Psoas muscle (tissue), 8 donors: ENCODE data around the gene DNM3. TPM values are rescaled to one million over a fixed set of nuclear protein-coding genes. Genes with fewer than 3 reads are reported as not detected.

Experiments
- ATAC-seq, 4 donors: fragments of 200-7000 bp; cut with Tn5 transposase; one replicate each; pipeline ENCODE4 v1.9.1; 2020; ENCODE audit warnings: moderate library complexity in 3 of 4, mild to moderate bottlenecking in 2 of 4
- DNase-seq, 2 donors: peaks; one replicate each; pipeline ENCODE4 v3.0.0-alpha.2; 2020
- H3K27ac ChIP-seq: fragments of 200-600 bp; one replicate; pipeline ENCODE4 v1.8.0; 2022
- H3K27me3 ChIP-seq, 3 donors: fragments of 200-600 bp in 1 of 3; one replicate each; pipeline versions ENCODE4 v1.6.1 to v1.8.0; 2013 to 2022; ENCODE audit warnings: low read length in 2 of 3, mild to moderate bottlenecking in 2 of 3, moderate library complexity in 1 of 3; ENCODE audit not compliant: insufficient read depth in 3 of 3
- H3K36me3 ChIP-seq, 2 donors: fragments of 200-600 bp in 1 of 2; one replicate each; pipeline versions ENCODE4 v1.6.1 to v1.8.0; 2013 to 2022; ENCODE audit warnings: low read depth in 1 of 2, mild to moderate bottlenecking in 1 of 2, moderate library complexity in 1 of 2; ENCODE audit not compliant: insufficient read depth in 1 of 2
- H3K4me1 ChIP-seq: fragments of 200-600 bp; one replicate; pipeline ENCODE4 v1.8.0; 2022
- H3K4me3 ChIP-seq: fragments of 200-600 bp; one replicate; pipeline ENCODE4 v1.8.0; 2022; ENCODE audit warnings: mild to moderate bottlenecking
- H3K9me3 ChIP-seq: fragments of 200-600 bp; one replicate; pipeline ENCODE4 v1.8.0; 2022
- CTCF ChIP-seq: fragments of 200-600 bp; IDR thresholded peaks from one replicate; pipeline ENCODE4 v1.8.0; 2022; ENCODE audit warnings: antibody characterized with exemption
- WGBS, 3 donors: extraction: QIAGEN DNeasy Blood & Tissue Kit; methylation state at CpG; one replicate each; pipeline versions ENCODE4 v1.1.6 to v1.1.7; 2013; 5-methylcytosine and 5-hydroxymethylcytosine counted together
- intact Hi-C, 2 donors: fragments of 100-400 bp; cut with DNase I; formaldehyde crosslinking; loops; one replicate each; pipeline versions ENCODE4 v1.11.0 to v1.14.2; 2022
- polyA plus RNA-seq, 3 donors: library from polyadenylated mRNA; stranded (reverse); fragments of 200-250 nt; gene quantifications; one replicate each; pipeline ENCODE4 v1.2.3, GENCODE V29; 2013
- total RNA-seq, 4 donors: library from RNA; stranded (reverse); fragmentation: NEBNext Ultra II Directional in 2 of 4; extraction: Animal tissue kit (Norgen Biotek cat#: 25700) in 2 of 4; gene quantifications; one replicate each; pipeline versions ENCODE4 v1.2.1 to v1.2.4, GENCODE V29; 2021 to 2023
- donor health status: healthy with polysubstance abuse.
- donor health status: DM: no; HTN: no; CAD: no; lungs with moderate emphysema.
- donor health status: Bipolar disorder and iron deficiency.
- donor health status: healthy.
- donor health status: DM: yes; HTN: yes; CAD: no.
- donor health status: DM: no; HTN: no; CAD: no.
- donor health status: DM: no; HTN: no; CAD: no.
- donor health status: DM: yes; HTN: yes; CAD: no.

The DNM3 gene
- total and polyA plus RNA-seq, 7 donors = 0.31 to 1.0 (median 0.77) TPM

- Histone ChIP-seq H3K36me3 (no peaks in the 10 kb centered on the region), H3K4me1 (no peaks in the 10 kb centered on the region), H3K27ac (no peak overlapping the region), H3K27me3 (no peaks in the 10 kb centered on the region), H3K4me3 (no peak overlapping the region), H3K9me3 (no peaks in the 10 kb centered on the region)
- intact Hi-C loops = no loop called here
- TF ChIP-seq CTCF = no peak
- no peak for ATAC-seq
- no peak for DNase-seq
Measured at GRCh38 chr1:171973421-171973820, 132.1 kb downstream of the DNM3 start.

- TF ChIP-seq CTCF = no peak
- intact Hi-C loops = loop anchor here in 1 of 2 donors (5.0 kb wide), 1 partner anchor 334 kb away; no protein-coding TSS in a partner anchor
- Histone ChIP-seq H3K36me3 (no peaks in the 10 kb centered on the region), H3K4me1 (peaks cover 6% of the 10 kb centered on the region), H3K27ac (no peak overlapping the region), H3K4me3 (no peak overlapping the region), H3K27me3 (no peaks in the 10 kb centered on the region), H3K9me3 (no peaks in the 10 kb centered on the region)
- no peak for ATAC-seq
- no peak for DNase-seq
Measured at GRCh38 chr1:171981303-171981702, 140.0 kb downstream of the DNM3 start.

GRCh38 chr1:171983584-171983983 lies 142.3 kb downstream of the DNM3 start:
- H3K4me1 ChIP-seq = peaks cover 6% of the 10 kb centered on the region
- no peak for DNase-seq
- no peak for ATAC-seq
- peak; percentile 16 for TF ChIP-seq CTCF
- H3K4me3 ChIP-seq = no peak overlapping the region
- H3K27ac ChIP-seq = no peak overlapping the region
- H3K9me3 ChIP-seq = no peaks in the 10 kb centered on the region
- H3K36me3 ChIP-seq = no peaks in the 10 kb centered on the region
- no peaks in the 10 kb centered on the region for H3K27me3 ChIP-seq
- intact Hi-C loops = loop anchor here in 1 of 2 donors (5.0 kb wide), 1 partner anchor 336 kb away; no protein-coding TSS in a partner anchor
- 46 to 68% (median 56%) methylated on average over 1 of the region's 1 CpG for WGBS, 3 donors

- peaks cover 6% of the 10 kb centered on the region for H3K4me1 ChIP-seq
- no peak for TF ChIP-seq CTCF
- no peaks in the 10 kb centered on the region for H3K27me3 ChIP-seq
- no peak overlapping the region for H3K27ac ChIP-seq
- H3K4me3 ChIP-seq = no peak overlapping the region
- H3K36me3 ChIP-seq = no peaks in the 10 kb centered on the region
- ATAC-seq (peak in 3 of 4 donors; percentile 30 to 69 (median 68)), DNase-seq (peak; percentile 14 to 53)
- intact Hi-C loops = loop anchor here (2.0 to 5.0 kb wide), 4 partner anchors 181 to 341 kb away; no protein-coding TSS in a partner anchor
- WGBS, 3 donors = 30 to 37% (median 36%) methylated on average over 7 of the region's 7 CpGs
- H3K9me3 ChIP-seq = no peaks in the 10 kb centered on the region
Measured at GRCh38 chr1:171984262-171984661, 143.0 kb downstream of the DNM3 start.

- peak in 1 of 4 donors; percentile 83 for ATAC-seq
- H3K4me1 ChIP-seq = peaks cover 6% of the 10 kb centered on the region
- no peak for DNase-seq
- H3K9me3 ChIP-seq = no peaks in the 10 kb centered on the region
- no peaks in the 10 kb centered on the region for H3K36me3 ChIP-seq
- H3K27me3 ChIP-seq = no peaks in the 10 kb centered on the region
- H3K4me3 ChIP-seq = no peak overlapping the region
- peak; percentile 82 for TF ChIP-seq CTCF
- intact Hi-C loops = loop anchor here (2.0 to 5.0 kb wide), 4 partner anchors 182 to 342 kb away; no protein-coding TSS in a partner anchor
- no peak overlapping the region for H3K27ac ChIP-seq
- WGBS, 3 donors = 23 to 26% (median 26%) methylated on average over 3 of the region's 3 CpGs
Measured at GRCh38 chr1:171984850-171985485, 143.7 kb downstream of the DNM3 start.
